ENCODE measurements around the gene GNA15.
"Not testable (repeated sequence)": the region's sequence is repeated elsewhere in the genome, so short reads cannot be mapped to it uniquely, and the experiment has no call there.

GNA15 gene, protein sequence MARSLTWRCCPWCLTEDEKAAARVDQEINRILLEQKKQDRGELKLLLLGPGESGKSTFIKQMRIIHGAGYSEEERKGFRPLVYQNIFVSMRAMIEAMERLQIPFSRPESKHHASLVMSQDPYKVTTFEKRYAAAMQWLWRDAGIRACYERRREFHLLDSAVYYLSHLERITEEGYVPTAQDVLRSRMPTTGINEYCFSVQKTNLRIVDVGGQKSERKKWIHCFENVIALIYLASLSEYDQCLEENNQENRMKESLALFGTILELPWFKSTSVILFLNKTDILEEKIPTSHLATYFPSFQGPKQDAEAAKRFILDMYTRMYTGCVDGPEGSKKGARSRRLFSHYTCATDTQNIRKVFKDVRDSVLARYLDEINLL

DNA sequence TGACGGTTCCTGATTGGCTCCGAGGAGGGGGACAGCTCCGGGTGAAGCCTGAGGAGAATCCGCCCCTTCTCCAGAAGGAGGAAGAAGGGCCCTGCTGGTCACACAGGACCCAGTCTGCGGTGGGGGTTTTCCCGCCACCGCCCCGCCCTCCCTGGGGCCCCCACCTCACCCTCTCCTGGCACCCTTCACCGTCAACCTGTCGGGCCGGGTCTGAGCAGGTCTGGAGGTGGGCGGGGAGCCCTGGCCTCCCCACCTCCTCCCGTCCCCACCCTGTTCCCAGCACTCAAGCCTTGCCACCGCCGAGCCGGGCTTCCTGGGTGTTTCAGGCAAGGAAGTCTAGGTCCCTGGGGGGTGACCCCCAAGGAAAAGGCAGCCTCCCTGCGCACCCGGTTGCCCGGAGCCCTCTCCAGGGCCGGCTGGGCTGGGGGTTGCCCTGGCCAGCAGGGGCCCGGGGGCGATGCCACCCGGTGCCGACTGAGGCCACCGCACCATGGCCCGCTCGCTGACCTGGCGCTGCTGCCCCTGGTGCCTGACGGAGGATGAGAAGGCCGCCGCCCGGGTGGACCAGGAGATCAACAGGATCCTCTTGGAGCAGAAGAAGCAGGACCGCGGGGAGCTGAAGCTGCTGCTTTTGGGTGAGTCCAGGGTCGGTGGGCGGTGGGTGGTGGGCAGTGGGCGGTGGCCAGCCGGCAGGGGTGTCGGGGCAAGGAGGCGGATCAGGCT lies at the start of gene GNA15:
TSS of gene GNA15 (plus strand) at position 73 of the 723 bp plus-strand sequence. CDS start at position 491, 418 bp downstream.
- DNase-seq: peak in 2 of 56 donors; percentile 12 to 13

DNA sequence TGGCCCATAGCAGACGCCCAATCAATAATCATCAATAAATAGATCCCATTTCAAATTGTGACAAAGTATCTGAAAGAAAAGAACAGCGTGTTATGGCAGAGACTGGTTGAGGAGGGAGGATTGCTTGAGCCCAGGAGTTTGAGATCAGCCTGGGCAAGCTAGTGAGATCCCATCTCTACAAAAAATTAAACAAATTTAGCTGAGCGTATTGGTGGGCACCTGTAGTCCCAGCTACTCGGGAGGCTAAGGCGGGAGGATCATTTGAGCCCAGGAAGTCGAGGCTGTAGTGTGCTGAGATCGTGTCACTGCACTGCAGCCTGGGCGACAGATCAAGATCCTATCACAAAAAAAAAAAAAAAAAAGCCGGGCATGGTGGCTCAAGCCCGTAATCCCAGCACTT lies 48.1 kb upstream of the GNA15 start:
- no peak for DNase-seq

DNA sequence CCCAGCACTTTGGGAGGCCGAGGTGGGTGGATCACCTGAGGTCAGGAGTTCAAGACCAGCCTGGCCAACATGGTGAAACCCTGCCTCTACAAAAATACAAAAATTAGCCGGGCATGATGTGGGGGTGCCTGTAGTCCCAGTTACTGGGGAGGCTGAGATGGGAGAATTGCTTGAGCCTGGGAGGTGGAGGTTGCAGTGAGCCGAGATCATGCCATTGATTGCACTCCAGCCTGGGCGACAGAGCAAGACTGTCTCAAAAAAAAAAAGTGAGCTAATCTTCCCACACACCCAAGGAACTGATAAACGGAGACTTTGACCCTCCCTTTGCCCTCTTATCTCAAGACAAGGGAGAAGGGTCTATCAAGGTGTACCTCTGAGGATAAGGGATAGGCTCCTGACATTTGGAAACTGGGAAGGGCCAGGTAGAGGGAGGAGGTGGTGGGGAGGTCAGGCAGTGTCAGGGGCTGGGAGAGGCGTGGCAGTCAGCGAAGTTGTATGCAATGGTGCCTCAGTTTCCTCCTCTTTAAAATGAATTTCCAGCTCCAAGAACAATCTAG lies 46.5 kb upstream of the GNA15 start:
- not testable (repeated sequence) for DNase-seq

DNA sequence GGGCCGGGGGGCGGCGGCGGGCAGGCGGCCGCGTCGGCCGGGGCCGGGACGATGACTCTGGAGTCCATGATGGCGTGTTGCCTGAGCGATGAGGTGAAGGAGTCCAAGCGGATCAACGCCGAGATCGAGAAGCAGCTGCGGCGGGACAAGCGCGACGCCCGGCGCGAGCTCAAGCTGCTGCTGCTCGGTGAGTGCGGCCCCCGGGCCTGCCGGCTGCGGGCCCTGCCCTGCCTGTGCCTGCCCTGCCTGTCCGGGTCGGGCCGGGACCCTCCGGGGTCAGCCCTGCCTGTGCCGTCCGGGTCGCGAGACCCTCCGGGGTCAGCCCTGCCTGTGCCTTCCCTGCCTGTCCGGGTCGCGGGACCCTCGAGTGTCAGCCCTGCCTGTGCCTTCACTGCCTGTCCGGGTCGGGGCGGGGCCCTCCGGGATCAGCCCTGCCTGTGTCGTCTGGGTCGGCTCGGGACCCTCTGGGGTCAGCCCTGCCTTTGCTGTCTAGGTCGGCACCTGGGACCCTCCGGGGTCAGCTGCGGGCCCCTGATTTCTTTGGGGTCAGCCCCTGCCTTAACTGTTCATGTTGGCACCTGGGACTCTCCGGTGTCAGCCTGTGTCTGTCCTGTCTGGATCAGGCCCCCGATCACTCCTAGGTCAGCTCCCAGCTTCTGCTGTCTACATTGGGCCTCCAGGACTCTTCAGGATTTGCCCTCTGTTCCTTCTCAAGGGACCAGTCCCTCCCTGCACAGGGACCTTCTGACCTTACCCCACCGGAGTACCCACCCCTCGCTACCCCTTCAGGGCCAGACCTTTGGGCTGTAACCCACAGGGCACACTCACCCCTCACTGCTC lies 41.0 kb upstream of the GNA15 start:
- DNase-seq: peak in 1 of 56 donors; percentile 19

DNA sequence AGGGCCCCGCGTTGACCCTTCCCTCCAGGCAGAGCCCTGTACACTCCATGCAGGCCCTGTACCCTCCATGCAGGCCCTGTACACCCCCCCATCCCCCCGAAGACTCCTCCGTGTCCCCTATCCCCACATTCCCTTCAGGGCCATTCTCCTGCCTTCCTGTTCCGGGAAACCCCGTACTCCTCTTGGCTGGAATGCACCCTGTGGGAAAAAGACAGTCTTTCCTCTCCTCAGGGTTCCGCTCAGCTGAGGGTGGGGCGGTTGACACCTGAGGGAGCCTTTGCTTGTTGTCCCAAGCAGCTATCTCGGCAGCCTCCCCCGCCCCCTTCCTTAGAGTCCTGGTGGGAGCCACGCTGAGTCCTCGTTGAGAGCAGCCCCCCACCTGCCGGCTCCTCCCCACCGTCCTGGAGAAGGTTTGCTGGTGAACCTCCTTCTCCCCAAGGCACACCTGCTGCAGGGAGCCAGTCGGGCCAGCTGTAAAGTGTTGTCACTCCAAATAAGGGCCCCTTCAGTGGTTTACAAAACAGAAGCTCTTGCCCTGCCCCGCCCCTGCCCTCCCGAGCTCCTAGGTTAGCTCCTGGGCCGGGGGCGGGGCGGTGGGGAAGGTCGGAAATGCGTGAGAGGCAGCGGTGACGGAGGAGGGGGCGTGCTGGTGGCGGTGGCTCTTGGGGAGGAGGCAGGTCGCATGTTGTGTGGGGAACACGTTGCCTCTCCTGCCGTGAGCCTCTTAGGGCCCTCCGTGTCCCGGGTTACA lies 40.2 kb upstream of the GNA15 start:
- no peak for DNase-seq

DNA sequence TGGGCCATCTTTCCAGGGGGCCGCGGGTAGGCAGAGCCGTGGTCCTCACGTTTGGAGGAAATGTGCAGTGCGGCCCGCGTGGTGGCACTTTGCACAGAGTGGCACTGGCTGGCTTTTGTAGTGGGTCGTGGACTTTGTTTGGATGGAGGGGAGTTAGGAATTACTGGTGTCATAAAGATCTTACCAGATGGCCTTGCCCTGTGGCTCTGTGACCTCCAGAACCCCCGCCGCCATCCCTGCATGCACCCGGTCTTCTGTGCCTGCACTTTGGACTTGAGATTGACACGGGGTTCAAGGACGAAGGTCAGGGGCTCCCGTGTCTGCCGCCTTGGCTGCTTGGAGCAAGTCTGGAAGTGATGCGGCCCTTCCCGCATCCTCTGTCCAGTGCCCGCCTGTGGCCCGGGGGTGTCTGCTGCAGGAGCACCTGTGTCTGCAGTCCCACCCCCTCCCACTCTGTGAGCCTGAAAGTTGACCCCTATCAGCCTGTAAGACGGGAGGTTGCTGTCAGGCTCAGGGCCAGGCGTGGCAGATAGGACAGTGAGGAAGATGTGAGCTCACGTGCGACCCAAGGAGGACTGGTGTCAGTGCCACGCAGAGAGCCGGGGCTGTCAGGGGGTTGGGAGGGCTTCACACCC lies 39.4 kb upstream of the GNA15 start:
- no peak for DNase-seq

DNA sequence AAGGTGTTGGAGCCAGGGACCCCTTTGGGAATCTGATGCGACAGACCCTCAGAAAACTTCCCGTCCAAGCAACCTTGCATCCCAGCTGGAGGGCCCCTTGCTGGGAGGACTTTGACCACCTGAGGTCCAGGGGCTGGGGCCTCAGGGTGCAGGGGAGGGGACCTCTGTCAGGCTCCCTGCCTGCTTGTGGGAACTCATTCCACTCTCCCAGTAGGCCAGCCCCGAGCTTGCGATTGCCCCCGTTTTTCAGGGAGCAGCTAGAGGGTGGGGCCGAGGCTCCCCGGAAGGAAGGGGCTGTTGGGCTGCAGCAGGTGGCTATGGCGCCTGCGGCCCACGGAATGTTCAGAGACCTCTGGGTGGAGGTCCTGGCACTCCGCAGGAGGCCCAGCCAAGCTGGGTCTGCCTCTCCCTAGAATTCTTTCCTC lies 38.9 kb upstream of the GNA15 start:
- DNase-seq: no peak

DNA sequence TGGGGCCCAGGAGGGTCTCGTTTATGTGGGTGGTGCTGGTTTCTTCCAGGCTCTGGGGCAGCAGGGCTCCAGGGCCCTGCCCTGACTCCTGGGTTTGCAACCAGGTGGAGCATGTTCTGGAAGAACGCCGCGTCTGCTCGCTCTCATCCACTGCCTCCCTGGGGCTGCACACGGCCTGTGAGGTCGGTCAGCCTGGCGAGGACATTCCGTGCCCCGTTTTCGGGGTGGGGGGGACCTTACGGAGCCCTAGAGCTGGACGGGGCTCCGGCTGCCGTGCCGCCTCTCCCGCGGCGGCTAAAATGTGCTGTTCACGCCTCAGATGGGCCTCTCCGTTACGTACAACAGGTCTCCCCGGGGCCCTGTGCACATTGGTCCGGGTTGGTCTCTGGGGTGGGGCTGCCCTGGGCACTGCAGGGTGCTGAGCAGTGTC lies 38.4 kb upstream of the GNA15 start:
- DNase-seq: no peak

DNA sequence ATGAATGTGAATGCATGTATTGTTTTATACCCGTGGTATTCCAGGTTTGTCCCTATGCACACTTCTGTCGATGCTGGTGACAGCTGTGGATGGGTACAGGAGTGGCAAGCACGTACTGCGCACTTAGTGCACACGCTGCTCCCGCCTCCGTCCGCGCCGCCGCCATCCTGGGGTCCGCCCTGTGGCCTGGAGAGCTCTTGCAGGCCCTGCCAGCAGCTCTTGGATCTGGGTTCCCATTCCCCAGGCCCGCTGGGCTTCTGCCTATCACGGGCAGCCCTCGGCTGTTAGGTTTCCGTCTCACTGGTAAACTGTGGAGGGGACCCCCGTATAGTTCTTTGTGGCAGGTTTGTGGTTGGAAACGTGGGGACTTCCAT lies 37.7 kb upstream of the GNA15 start:
- DNase-seq: no peak

DNA sequence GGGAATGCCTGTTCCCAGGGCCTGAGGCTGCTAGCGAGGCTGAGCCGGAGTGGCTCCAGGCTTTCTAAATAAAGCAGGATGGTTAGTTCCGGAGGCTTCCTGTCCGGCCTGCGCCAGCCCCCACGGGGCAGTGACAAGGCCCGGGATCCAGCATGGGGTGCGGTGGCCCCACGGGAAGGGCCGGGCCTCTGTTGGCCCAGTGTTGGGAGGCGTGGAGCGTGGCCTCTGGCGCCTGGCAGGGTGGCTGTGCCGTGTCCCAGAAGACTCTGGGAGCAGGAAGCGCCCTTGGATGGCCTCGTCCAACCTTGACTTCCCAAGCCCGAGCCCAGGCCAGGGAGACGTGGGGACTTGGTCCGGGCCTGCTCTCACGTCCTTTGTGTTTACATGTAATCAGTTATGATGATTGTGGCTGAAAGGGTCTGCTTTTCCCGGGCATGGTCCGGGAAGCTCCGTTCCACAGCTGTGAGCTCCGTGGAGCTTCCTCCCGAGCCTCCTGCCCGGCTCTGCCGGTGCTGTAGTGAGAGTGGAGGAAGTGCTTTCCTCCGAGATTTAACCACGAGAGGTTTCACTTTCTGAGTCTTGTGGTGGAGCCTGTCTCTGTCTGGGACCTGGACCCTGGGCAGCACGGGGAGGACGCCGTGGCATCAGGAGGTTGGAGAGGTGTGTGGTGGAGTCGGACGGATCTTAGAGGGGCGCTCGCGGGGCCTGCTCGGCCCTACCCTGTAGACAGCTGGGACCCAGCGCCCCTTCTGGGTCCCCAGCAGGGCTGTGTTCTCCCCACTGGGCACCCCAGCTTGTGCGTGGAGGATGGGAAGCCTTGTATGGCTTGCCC lies 37.1 kb upstream of the GNA15 start:
- peak in 2 of 56 donors; percentile 4 to 14 for DNase-seq

DNA sequence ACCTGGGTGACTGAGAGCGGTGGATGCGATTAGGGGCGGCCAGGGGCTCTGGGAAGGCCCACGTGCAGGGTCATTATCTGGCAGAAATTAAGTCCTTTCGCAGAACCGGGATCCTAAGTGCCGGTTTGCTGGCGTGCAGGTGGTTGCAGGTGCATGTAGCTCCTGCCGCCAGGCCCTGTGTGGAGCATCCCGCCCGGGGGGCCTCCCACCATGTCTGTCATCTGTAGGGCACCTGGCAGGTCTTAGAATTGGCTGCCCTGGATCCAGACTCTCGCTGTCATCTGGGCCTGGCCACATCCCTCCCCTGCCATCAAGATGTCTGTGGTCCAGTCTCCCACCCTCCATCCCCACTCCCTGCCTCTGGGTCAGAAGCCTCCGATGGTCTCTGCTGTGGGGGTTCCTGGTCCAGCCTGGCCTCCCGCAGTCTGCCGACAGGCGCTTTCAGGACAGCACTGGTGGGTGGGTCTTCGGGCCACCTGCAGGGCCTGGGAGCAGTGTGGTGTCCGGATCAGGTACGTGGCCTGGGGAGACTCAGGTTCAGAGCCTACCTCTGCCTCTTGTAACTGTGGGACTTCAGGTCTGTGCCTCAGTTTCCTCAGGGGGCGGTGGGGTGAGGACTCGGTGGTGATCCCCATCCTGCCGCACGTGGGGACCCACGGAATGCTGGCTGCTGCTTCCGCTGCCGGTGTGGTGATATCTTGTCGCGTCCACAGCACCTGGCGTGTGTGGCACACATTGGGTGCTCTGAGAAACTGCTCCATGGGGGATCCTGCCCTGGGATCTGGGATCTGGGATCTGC lies 36.3 kb upstream of the GNA15 start:
- no peak for DNase-seq

DNA sequence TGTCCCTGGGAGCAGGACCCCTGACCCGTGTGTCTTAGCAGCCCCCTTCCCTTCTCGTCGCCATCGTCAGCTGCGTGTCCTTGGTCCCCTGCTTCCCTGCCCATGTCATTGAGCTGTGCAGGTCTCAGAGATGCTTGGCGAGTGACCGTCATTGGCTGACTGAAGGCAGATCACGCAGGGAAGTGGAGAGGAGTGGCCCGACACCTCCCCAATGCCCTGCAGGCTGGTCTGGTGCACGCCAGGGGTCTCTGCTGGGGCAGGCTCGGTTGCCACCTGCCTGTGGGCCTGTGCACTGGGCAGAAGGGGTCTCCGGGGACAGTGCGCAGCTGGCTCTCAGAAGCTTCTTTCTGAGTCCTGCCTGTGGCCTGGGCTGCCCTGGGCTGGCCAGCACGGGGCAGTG lies 35.5 kb upstream of the GNA15 start:
- DNase-seq: no peak

DNA sequence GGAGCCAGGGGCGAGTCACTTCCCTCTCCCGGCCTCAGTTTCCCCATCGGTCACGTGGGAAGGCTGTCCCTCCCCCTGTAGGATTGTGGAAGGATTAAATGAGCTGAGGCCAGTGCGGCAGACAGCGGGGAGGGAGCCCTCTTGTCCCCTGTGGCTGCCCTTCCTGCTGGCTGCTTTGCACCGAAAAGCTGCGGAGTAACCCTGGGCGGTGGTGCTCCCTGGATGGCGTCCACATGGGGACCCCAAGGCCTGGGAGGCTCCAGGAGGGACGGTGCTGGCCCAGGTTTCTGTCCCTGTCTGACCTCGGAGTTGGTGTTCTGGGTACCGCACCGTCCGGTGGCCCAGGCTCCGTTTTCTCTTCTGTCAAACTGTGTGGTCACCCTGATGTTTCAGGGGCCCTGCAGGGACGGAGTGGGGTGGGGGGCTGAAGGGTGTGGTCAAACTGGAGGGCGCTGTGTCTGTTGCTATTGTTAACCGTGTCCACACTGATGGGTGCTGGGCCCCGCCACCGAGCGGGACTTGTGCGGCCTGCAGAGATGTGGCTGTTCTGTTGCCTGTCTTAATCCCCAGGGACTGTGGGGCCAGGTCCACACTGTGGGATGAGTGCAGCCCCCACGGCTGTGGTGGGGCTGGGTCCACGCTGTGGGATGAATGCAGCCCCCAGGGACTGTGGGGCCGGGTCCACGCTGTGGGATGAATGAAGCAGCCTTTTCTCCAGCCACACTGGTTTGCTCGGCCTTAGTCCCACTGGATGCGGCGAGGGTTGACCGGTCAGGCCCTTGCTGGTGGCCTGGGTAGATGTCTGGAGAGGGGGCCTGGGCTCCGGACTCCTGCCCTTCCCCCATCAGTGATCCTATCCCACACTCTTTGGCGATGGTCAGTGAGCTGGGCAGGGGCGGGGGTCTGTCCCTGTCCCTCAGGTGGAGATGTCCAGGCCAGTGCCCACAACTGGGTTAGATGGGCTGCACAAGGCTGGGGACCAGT lies 34.8 kb upstream of the GNA15 start:
- DNase-seq: no peak

DNA sequence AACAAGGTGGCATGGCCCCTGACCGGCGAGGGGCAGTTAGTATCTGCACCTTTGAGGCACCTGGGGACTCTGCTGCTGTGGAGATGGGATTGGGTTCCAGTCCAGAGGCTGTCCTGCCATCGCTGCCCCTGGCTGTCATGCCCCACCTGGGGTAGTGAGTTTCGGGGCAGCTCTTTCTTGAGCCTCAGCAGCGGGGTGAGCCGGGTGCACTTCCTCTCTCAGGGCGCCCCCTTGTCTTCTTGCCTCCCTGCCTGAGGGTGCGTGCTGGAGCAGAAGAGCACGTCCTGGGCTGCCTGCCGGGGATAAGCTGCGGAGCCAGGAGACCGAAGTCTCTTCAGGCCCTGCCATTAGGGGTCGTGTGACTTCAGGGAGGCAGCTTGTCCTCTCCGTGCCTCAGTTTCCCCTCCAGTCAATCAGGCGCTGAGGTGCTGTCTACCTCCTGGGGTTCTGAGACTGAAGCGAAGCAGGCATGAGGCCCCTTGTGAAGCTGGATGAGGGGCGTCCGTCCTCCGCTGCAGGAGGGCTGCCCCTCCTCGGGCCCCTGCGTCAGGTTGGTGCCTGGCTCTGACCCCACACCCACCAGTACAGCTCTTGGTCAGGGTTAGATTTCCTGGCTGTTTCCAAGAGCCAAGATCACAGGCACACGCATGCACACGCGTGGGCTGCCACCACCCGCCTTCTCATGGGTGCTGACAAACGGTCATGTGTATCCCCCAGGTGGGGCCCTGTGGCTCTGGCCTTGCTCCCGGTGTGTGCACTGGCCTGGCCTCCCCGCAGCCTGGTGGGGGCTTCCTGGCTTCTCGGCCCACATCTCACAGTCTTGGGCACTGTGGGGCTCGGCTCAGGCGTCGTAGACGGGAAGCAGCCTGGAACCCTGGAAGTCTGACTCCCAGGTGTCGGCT lies 33.3 kb upstream of the GNA15 start:
- DNase-seq: no peak

DNA sequence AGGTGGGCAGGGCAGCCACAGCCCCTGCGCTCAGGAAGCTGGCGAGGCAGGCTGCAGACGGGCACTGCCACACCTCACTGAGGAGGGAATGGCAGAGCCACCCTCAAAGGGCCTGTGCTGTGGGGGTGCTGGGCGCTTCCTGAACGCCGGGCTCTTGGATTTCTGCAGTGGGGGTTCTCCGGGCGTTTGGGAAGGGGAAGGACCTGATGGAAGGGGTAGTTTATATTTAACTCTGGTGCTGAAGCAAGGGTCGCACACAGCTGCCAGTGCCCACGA lies 31.2 kb upstream of the GNA15 start:
- no peak for DNase-seq

Data from amygdala (tissue), 56 donors.